ENCODE results near the gene SHKBP1.
"Not testable (repeated sequence)": the region's sequence is repeated elsewhere in the genome, so short reads cannot be mapped to it uniquely, and the experiment has no call there.

SHKBP1 gene

GRCh38 chr19:40533508-40533907 lies 43.2 kb upstream of the SHKBP1 start:
- no peak for TF ChIP-seq CTCF (IDR thresholded peaks at IDR 0.05; ENCODE audit: control extremely low read depth, extremely low read depth, low read depth, missing control alignments)
- DNase-seq (ENCODE audit: extremely low spot score), result no peak
- CTCF ChIA-PET, result interaction anchor here (0.8 to 2.4 kb wide), 4 partner anchors 9 to 101 kb away, joined by 3 to 7 read pairs (median 4); no protein-coding TSS in a partner anchor
- POLR2A ChIA-PET, result no interaction called here

- POLR2A ChIA-PET, result no interaction called here
- CTCF ChIA-PET, result interaction anchor here (0.8 to 1.2 kb wide), 3 partner anchors 13 to 64 kb away, joined by 3 to 4 read pairs (median 3); no protein-coding TSS in a partner anchor
- DNase-seq (ENCODE audit: extremely low spot score), result no peak
- no peak for TF ChIP-seq CTCF (IDR thresholded peaks at IDR 0.05; ENCODE audit: control extremely low read depth, extremely low read depth, low read depth, missing control alignments)
Observed at GRCh38 chr19:40534148-40534547, 42.5 kb upstream of the SHKBP1 start.

- no peak for DNase-seq (ENCODE audit: extremely low spot score)
- no peak for TF ChIP-seq CTCF (IDR thresholded peaks at IDR 0.05; ENCODE audit: control extremely low read depth, extremely low read depth, low read depth, missing control alignments)
- ChIA-PET CTCF (interaction anchor here (0.9 to 3.1 kb wide), 2 partner anchors 61 to 96 kb away, joined by 3 to 9 read pairs; no protein-coding TSS in a partner anchor), POLR2A (no interaction called here)
Observed at GRCh38 chr19:40539070-40539469, 37.6 kb upstream of the SHKBP1 start.

DNA sequence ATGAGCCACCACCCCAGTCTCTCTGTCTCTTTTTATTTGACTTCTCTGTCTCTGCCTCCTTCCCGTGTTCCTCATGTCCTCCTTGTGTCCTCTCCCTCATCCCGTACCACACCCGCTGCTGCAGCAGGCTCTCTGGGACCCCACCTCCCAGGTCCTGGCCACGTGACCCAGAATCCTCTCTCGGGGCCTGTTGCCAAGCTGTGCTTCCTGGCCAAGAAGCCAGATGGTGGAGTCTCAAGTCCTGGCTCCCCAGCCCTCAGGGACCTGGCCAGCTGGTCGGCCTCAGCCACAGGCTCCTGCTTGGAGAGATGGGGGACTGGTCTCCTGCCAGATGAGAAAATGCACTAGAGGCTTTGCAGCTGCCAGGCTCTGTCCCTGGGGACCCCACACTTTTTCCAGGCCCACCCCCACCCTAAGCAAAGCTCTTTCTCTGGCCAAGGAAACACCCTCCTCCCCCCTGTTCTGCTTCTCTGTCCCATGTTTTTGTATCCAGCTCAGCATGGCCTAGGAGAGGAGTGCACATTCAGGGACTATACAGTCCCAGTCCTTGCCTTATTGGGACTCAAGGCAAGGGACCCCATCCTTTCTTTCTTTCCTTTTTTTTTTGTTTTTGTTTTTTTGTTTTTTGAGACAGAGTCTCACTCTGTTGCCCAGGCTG lies 34.3 kb upstream of the SHKBP1 start:
- ChIA-PET POLR2A (no interaction called here), CTCF (interaction anchor here (1.5 to 3.3 kb wide), 3 partner anchors 40 to 92 kb away, joined by 3 to 18 read pairs (median 5); no protein-coding TSS in a partner anchor)
- DNase-seq (ENCODE audit: extremely low spot score), result no peak
- TF ChIP-seq CTCF (IDR thresholded peaks at IDR 0.05; ENCODE audit: control extremely low read depth, extremely low read depth, low read depth, missing control alignments), result no peak

DNA sequence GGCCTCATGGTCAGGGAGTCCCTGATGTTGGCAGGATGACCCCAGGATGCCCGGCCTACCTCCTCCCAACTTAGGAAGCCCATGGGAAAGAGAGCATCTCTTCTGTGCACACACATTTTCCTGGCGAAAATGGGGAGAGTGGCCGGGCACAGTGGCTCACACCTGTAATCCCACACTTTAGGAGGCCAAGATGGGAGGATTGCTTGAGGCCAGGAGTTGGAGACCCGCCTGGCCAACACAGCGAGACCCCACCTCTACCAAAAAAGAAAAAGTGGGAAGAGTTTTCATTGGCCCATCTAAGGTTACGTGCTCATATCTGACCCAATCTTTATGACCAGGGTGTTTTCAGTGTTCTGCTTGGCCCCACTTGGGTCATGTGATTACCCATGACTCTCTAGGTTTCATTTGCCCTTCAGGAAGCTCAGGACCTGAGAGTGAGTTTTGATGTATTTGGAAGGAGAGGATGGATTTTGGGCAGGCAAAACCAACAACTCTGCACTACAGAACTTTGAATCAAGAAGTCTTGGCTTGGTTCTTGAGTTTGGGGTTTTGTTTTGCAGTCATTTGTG lies 33.6 kb upstream of the SHKBP1 start:
- ChIA-PET POLR2A (no interaction called here), CTCF (interaction anchor here (3.3 kb wide), 1 partner anchor 91 kb away, joined by 18 read pairs; no protein-coding TSS in a partner anchor)
- no peak for TF ChIP-seq CTCF (IDR thresholded peaks at IDR 0.05; ENCODE audit: control extremely low read depth, extremely low read depth, low read depth, missing control alignments)
- no peak for DNase-seq (ENCODE audit: extremely low spot score)

DNA sequence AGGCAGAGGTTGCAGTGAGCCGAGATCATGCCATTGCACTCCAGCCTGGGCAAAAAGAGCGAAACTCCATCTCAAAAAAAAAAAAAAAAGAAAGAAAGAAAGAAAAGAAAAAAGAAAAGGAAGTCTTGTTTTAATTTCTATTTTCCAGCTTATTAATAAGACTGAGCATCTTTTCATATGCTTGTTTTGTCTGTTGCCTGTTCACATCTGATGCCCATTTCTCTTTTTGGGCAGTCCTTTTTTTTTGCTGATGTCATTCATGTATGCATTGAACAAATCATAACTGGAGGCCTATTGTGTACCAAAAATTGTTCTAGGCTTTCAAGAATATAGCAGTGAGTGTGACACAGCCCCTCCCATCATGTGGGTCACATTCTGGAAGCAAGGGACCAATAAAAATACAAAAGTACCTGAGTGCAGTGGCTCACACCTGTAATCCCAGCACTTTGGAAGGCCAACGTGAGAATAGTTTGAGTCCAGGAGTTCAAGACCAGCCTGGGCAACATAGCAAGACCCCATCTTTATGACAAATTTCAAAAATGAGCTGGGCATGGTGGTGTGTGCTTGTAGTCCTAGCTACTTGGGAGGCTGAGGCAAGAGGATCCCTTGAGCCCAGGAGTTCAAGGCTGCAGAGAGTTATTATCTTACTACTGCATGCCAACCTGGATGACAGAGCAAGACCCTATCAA lies 30.4 kb upstream of the SHKBP1 start:
- POLR2A ChIA-PET; DNase-seq (ENCODE audit: extremely low spot score): not testable (repeated sequence)
- CTCF ChIA-PET, result interaction anchor here (1.1 kb wide), 1 partner anchor 14 kb away, joined by 3 read pairs; no protein-coding TSS in a partner anchor

DNA sequence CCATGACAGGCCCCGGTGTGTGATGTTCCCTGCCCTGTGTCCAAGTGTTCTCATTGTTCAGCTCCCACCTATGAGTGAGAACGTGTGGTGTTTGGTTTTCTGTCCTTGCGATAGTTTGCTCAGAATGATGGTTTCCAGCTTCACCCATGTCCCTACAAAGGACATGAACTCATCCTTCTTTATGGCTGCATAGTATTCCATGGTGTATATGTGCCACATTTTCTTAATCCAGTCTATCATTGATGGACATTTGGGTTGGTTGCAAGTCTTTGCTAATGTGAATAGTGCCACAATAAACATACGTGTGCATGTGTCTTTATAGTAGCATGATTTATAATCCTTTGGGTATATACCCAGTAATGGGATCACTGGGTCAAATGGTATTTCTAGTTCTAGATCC lies 29.5 kb upstream of the SHKBP1 start:
- CTCF ChIA-PET, result interaction anchor here (1.9 kb wide), 1 partner anchor 17 kb away, joined by 4 read pairs; no protein-coding TSS in a partner anchor
- DNase-seq (ENCODE audit: extremely low spot score); POLR2A ChIA-PET: not testable (repeated sequence)

Data from GM10248 (cell line).